DND-41 (cell line): ENCODE data around the gene TUBAL3.

Source experiments
- EZH2 ChIP-seq: IDR thresholded peaks from 3 replicates; pipeline ENCODE4 v1.6.1; 2012; ENCODE audit warnings: borderline replicate concordance, low read depth, mild to moderate bottlenecking, moderate library complexity, low read length, inconsistent platforms; ENCODE audit not compliant: severe bottlenecking
- TF ChIP-seq, protein P1 (sequence below): IDR thresholded peaks from 2 replicates; pipeline ENCODE4 v1.5.1; 2012; ENCODE audit warnings: borderline replicate concordance, low read length, moderate library complexity, mild to moderate bottlenecking; ENCODE audit not compliant: poor library complexity, severe bottlenecking; ENCODE audit errors: extremely low read depth

DNA sequence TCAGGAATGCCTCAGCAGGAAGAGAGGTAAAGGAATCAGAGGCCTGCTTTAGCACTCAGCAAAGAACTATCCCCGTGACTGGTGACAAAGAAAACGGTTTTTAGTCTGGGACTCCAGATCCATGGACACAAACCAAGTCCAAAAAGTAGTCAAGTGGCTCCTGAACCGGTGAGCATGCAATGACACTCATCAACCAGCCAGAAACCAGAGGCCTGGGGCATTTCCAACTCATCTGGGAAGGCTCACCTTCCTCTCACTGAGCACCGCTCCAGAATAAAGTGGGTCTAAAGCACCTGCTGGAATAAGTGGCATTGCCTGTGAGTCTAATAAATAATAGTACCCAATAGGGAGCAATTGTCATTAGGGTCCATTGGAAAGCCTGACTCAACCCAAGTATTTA lies 57.7 kb downstream of the TUBAL3 start:
- no peak for TF ChIP-seq EZH2
- TF ChIP-seq, protein P1, sequence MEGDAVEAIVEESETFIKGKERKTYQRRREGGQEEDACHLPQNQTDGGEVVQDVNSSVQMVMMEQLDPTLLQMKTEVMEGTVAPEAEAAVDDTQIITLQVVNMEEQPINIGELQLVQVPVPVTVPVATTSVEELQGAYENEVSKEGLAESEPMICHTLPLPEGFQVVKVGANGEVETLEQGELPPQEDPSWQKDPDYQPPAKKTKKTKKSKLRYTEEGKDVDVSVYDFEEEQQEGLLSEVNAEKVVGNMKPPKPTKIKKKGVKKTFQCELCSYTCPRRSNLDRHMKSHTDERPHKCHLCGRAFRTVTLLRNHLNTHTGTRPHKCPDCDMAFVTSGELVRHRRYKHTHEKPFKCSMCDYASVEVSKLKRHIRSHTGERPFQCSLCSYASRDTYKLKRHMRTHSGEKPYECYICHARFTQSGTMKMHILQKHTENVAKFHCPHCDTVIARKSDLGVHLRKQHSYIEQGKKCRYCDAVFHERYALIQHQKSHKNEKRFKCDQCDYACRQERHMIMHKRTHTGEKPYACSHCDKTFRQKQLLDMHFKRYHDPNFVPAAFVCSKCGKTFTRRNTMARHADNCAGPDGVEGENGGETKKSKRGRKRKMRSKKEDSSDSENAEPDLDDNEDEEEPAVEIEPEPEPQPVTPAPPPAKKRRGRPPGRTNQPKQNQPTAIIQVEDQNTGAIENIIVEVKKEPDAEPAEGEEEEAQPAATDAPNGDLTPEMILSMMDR, result no peak
